ENCODE results near the gene ACY1.

Gene ACY1

DNA sequence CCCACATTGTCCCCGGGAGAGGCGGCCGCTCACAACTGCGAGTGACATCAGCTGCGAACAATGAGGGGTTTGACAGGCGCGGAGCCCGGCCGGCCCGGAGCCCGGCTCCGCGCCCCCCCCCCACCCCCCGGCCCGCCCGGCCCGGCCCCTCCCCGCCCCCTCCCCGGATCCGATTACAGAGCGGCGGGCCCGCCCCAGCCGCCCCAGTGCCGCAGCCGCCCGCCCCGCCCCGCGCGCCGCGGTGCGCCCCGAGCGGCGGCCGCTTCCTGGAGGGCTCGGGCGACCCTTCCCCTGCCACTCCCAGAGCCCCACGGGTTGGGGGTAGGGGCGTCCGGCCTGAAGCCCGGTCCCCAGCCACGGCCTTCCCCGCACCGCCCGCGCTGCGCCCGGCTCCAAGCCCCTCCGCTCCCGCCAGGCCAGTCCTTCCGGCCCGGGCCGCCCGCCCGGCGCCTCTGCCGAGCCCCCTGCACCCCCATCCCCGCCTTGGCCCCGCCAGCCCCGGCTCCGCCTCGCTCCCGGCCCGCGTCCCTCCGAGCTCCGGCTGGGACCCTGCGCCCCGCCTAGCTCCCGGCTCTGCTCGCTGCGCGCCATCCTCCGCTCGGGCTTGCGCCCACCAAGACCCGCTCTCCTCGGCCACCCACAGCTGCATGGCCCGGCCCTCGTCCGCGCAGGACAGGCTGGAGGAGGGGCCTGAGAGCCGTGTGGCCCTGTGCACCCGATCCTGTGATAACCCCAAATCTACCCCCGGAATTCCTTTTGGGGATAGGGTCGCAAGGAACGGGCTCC lies 15.8 kb upstream of the ACY1 start, which contains the start of gene PCBP4:
Gene PCBP4, minus strand, starts transcription at position 71 of the 786 bp plus-strand sequence. CDS start 6,214 bp downstream, outside the sequence.
- no peaks in the 10 kb centered on the region for H3K9me3 ChIP-seq (ENCODE audit: control insufficient read depth, insufficient read depth, low read depth, low read length)
- H3K4me1 ChIP-seq (ENCODE audit: control insufficient read depth, insufficient read depth, low read length), result peaks cover 56% of the 10 kb centered on the region
- H3K4me3 ChIP-seq (ENCODE audit: low read depth, low read length), result peak within 1 kb of the TSS; percentile 68

DNA sequence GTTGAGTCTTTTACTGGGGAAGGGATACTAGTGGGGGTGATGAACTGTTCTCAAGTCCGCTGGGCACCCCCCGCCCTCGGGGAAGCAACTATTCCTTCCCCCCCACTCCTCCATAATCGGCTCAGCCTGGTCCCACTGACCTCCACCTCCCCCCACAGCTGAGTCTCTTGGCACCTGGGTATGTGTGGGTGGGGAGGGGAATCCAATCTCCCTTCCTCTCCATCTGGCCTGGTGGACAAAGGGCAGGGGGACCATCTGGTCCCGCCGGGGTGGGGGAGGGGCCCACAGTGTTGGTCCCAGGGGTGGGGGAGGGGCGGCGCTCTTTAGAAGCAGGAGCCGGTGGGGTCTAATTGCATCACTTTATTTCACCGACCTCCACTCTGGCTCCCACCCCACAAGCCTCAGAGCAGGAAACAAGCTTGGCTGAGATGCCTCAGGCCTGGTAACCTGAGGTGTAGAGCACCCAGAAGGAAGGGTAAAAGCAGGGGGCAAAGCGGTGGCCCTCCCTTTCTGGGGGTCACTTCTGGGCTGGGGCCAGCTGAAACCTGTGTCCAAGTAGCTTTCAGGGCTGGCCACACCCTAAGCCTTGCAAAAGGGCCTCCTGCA lies 15.1 kb upstream of the ACY1 start:
- Histone ChIP-seq H3K4me3 (ENCODE audit: low read depth, low read length) (peak overlapping the region; percentile 68), H3K27me3 (ENCODE audit: control insufficient read depth, insufficient read depth, low read length) (peaks cover 18% of the 10 kb centered on the region), H3K36me3 (ENCODE audit: control insufficient read depth, insufficient read depth, low read length) (no peaks in the 10 kb centered on the region), H3K4me1 (ENCODE audit: control insufficient read depth, insufficient read depth, low read length) (peaks cover 49% of the 10 kb centered on the region), H3K9me3 (ENCODE audit: control insufficient read depth, insufficient read depth, low read depth, low read length) (no peaks in the 10 kb centered on the region), H3K9ac (ENCODE audit: low read length) (peak overlapping the region; percentile 91), H3K27ac (ENCODE audit: low read depth, low read length) (peak overlapping the region; percentile 79)

More for the DNA sequence above, 15.8 kb upstream of the ACY1 start, which contains the start of gene PCBP4:
- peaks cover 24% of the 10 kb centered on the region for H3K27me3 ChIP-seq (ENCODE audit: control insufficient read depth, insufficient read depth, low read length)
- H3K36me3 ChIP-seq (ENCODE audit: control insufficient read depth, insufficient read depth, low read length), result no peaks in the 10 kb centered on the region
- H3K27ac ChIP-seq (ENCODE audit: low read depth, low read length), result peak within 1 kb of the TSS; percentile 73; the same call in 1 of the 2 replicates
- H3K9ac ChIP-seq (ENCODE audit: low read length), result peak within 1 kb of the TSS; percentile 91

DNA sequence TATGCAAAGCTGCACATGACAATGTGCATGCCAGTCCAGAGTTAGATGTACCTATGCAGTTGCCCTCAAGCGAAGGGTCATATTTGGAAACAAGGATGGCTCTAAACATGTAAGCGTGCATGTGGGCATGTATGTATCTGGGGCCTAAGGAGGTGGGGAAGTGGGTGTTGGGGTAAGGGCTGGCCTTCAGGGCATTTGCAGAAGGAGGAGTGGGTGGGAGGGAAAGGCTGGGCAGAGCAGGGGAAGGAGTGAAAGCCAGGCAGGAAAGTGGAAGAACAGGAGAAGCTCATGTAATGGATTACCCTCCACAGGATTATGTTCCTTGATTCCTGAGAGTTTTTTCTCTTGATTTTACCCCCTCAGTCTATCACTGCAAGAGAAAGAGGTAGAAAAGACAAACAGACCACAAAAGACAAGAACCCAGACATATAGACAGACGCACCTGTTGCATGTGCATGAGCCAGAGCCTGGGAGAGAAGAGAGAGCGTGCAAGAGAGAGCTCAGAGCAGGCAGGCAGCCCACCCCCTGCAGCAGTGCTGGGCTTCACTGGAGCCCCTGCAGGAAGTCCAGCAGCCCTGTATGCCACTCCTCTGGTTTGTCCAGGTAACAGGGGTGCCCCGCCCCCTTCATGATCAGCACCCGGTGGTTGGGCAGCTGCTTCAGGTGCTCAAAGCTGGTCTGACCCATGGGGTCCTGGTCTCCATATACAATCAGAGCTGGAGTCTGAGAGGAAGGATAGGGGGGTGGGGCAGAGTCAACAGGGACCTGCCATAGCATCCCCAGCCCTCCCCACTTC lies 14.3 kb upstream of the ACY1 start:
- H3K27me3 ChIP-seq (ENCODE audit: control insufficient read depth, insufficient read depth, low read length), result peaks cover 19% of the 10 kb centered on the region; the same call in 1 of the 2 replicates
- H3K27ac ChIP-seq (ENCODE audit: low read depth, low read length), result peak overlapping the region; percentile 79; the same call in 1 of the 2 replicates
- H3K4me1 ChIP-seq (ENCODE audit: control insufficient read depth, insufficient read depth, low read length), result peaks cover 51% of the 10 kb centered on the region
- no peaks in the 10 kb centered on the region for H3K9me3 ChIP-seq (ENCODE audit: control insufficient read depth, insufficient read depth, low read depth, low read length)
- peak overlapping the region; percentile 66 for H3K9ac ChIP-seq (ENCODE audit: low read length)
- H3K4me3 ChIP-seq (ENCODE audit: low read depth, low read length), result peak overlapping the region; percentile 68
- no peaks in the 10 kb centered on the region for H3K36me3 ChIP-seq (ENCODE audit: control insufficient read depth, insufficient read depth, low read length)

DNA sequence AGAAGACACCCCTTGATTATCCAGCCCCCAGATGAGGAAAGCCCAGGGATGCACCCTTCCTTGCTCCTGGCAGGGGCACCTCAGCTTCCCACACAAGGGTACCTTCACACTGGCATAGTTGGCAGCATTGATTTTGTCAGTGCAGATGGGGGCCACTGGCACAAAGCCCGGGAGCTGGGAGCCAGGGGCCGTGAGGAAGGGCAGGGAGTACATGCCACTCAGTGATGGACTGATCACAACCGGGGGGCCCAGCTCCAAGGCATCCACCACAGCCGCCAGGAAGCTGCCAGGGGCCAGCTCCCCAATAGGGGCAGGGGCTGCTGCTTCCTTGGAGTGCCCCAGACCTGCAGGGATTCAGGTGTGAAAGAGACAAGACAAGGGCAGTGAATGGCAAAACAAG lies 13.5 kb upstream of the ACY1 start:
- Histone ChIP-seq H3K9ac (ENCODE audit: low read length) (no peak overlapping the region), H3K4me1 (ENCODE audit: control insufficient read depth, insufficient read depth, low read length) (peaks cover 51% of the 10 kb centered on the region)

DNA sequence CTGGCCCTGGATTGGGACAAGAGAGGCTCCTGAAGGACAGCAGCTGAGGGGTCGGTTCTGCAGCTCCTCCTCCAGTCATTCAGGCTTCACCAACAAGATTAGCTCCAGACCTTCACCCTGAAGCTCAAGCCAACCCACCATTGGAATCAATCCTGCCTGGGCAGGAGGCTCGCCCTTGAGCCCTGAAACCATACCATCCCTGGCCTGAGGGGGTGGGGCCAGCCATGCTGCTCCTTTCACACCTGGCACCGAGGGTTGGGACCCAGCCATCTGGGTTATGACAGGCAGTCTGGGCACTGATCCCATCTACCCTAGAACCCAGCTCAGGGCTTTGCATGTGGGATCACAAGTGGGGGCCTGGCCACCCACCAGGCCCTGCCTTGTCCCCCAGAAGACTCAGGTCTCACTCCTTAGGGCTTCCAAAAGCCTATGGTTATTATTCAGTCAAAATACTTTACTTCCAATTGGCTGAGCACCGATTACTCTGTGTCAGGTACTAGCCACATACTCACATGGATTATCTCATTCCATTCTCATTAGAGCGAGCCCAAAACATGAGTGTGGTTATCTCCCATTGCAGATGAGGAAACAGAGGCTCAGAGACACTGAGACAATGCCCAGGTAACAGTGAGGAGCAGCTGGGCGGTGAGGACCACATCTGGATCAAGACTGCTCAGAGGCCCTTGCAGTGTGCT lies 12.6 kb upstream of the ACY1 start:
- Histone ChIP-seq H3K9ac (ENCODE audit: low read length) (no peak overlapping the region), H3K4me3 (ENCODE audit: low read depth, low read length) (no peak overlapping the region), H3K4me1 (ENCODE audit: control insufficient read depth, insufficient read depth, low read length) (peaks cover 48% of the 10 kb centered on the region), H3K27me3 (ENCODE audit: control insufficient read depth, insufficient read depth, low read length) (peaks cover 24% of the 10 kb centered on the region), H3K36me3 (ENCODE audit: control insufficient read depth, insufficient read depth, low read length) (no peaks in the 10 kb centered on the region), H3K27ac (ENCODE audit: low read depth, low read length) (no peak overlapping the region), H3K9me3 (ENCODE audit: control insufficient read depth, insufficient read depth, low read depth, low read length) (no peaks in the 10 kb centered on the region)

More for the DNA sequence above, 13.5 kb upstream of the ACY1 start:
- Histone ChIP-seq H3K4me3 (ENCODE audit: low read depth, low read length) (no peak overlapping the region), H3K9me3 (ENCODE audit: control insufficient read depth, insufficient read depth, low read depth, low read length) (no peaks in the 10 kb centered on the region), H3K27ac (ENCODE audit: low read depth, low read length) (no peak overlapping the region), H3K27me3 (ENCODE audit: control insufficient read depth, insufficient read depth, low read length) (peaks cover 26% of the 10 kb centered on the region; the same call in 1 of the 2 replicates), H3K36me3 (ENCODE audit: control insufficient read depth, insufficient read depth, low read length) (no peaks in the 10 kb centered on the region)

DNA sequence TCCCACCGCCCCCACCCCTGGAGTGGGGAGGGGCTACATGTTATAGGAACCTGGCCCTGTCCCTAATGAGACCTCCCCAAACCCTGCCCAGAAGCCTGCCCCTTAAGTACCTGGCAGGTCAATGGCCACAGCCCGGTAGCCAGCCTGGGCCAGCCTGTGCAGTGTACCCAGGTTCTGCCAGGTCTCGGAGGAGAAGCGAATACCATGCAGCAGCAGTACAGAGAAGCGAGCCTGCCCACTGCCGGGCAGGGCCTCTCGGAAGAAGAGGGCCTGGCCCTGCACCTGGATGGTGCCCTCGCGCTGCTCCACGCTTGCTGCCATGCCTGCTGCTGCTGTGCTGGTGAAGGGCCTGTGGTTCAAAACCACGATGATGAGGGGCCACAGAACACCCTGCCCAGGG lies 12.0 kb upstream of the ACY1 start:
- Histone ChIP-seq H3K9me3 (ENCODE audit: control insufficient read depth, insufficient read depth, low read depth, low read length) (no peaks in the 10 kb centered on the region), H3K9ac (ENCODE audit: low read length) (no peak overlapping the region), H3K27me3 (ENCODE audit: control insufficient read depth, insufficient read depth, low read length) (peaks cover 26% of the 10 kb centered on the region), H3K4me3 (ENCODE audit: low read depth, low read length) (no peak overlapping the region), H3K36me3 (ENCODE audit: control insufficient read depth, insufficient read depth, low read length) (no peaks in the 10 kb centered on the region), H3K4me1 (ENCODE audit: control insufficient read depth, insufficient read depth, low read length) (peaks cover 45% of the 10 kb centered on the region), H3K27ac (ENCODE audit: low read depth, low read length) (no peak overlapping the region)

DNA sequence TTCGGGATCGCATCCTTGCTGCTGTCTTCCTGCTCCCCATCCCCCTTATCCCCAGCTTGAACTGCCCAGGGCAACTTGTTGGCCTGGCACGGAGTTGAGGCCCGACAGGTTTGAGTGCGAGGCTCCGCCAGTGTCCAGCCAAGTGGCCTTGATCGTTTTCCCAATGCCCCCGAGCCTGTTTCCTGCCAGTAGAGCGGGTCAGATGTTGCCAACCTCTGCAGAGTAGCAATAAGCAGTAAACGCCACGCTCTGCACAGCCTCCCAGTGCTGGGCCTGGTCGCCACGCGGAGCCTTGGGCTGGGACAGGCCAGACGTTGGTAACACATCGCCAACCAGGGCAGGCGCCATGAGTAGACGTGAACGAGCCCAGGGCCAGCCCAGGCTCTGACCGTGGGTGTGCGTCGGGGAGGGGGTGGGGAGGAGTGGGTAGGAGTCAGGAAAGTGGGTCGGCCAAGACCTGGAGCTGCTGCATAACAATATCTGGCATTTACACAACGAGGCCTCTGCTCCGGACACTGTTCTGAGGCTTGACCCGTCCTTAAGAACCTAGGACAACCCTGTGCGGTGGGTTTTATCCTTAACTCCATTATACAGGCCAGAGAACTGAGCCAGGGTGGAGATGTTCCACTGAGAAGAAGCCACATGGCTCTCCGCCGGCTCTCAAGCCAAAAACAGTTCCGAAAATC lies 8.9 kb upstream of the ACY1 start:
- H3K9me3 ChIP-seq (ENCODE audit: control insufficient read depth, insufficient read depth, low read depth, low read length), result no peaks in the 10 kb centered on the region
- peak overlapping the region; percentile 15 for H3K9ac ChIP-seq (ENCODE audit: low read length)
- no peak overlapping the region for H3K27ac ChIP-seq (ENCODE audit: low read depth, low read length)
- peaks cover 27% of the 10 kb centered on the region for H3K4me1 ChIP-seq (ENCODE audit: control insufficient read depth, insufficient read depth, low read length)
- H3K27me3 ChIP-seq (ENCODE audit: control insufficient read depth, insufficient read depth, low read length), result peaks cover 34% of the 10 kb centered on the region
- H3K36me3 ChIP-seq (ENCODE audit: control insufficient read depth, insufficient read depth, low read length), result no peaks in the 10 kb centered on the region
- H3K4me3 ChIP-seq (ENCODE audit: low read depth, low read length), result peak overlapping the region; percentile 65

DNA sequence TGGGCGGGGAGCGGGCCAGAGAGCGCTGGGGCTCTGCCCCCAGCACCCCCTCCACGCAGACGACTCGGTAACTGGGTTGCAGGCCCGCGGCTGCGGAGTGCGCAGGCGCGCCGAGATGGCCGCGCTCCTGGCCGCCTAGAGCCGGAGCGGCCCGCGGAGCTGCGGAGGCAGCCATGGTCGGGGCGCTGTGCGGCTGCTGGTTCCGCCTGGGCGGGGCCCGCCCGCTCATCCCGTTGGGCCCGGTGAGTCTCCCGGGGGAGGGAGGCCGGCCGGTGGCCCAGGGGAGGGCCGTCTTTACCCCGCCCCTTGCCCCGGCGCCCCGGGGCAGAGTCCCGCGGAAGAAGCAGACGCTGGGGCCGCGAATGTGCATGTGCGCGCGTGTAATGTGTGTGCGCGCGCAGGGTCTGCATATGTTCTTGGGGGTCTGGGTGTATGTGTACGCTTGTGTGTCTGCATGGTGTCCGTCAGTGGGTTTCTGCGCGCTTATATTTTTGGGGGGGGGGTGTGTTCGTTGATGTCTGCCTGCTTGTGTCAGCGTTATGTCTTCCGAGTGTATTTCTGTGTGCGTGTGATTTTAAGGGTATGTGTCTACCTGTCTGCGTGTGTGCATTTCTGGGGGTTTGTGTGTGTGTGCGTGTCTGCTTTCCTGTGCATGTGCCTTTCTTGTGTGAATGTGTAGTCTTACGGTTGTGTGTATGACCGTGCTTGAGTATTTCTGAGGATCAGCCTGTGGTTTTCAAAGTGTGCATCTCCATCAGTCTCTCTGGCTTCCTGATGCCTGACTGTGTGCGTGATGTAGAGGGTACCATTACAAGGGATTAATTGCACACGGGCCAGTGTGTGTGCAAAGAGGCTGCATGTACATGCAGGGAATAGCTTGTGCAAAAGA lies 8.1 kb upstream of the ACY1 start, which contains the start of gene ABHD14A:
Gene ABHD14A, plus strand, starts transcription at position 102 of the 889 bp plus-strand sequence. Its CDS starts 72 bp downstream, at position 174.
- Histone ChIP-seq H3K27ac (ENCODE audit: low read depth, low read length) (no peak within 1 kb of the TSS), H3K36me3 (ENCODE audit: control insufficient read depth, insufficient read depth, low read length) (no peaks in the 10 kb centered on the region), H3K4me1 (ENCODE audit: control insufficient read depth, insufficient read depth, low read length) (peaks cover 25% of the 10 kb centered on the region), H3K9ac (ENCODE audit: low read length) (peak within 1 kb of the TSS; percentile 40), H3K27me3 (ENCODE audit: control insufficient read depth, insufficient read depth, low read length) (peaks cover 34% of the 10 kb centered on the region), H3K4me3 (ENCODE audit: low read depth, low read length) (peak within 1 kb of the TSS; percentile 65), H3K9me3 (ENCODE audit: control insufficient read depth, insufficient read depth, low read depth, low read length) (no peaks in the 10 kb centered on the region)

DNA sequence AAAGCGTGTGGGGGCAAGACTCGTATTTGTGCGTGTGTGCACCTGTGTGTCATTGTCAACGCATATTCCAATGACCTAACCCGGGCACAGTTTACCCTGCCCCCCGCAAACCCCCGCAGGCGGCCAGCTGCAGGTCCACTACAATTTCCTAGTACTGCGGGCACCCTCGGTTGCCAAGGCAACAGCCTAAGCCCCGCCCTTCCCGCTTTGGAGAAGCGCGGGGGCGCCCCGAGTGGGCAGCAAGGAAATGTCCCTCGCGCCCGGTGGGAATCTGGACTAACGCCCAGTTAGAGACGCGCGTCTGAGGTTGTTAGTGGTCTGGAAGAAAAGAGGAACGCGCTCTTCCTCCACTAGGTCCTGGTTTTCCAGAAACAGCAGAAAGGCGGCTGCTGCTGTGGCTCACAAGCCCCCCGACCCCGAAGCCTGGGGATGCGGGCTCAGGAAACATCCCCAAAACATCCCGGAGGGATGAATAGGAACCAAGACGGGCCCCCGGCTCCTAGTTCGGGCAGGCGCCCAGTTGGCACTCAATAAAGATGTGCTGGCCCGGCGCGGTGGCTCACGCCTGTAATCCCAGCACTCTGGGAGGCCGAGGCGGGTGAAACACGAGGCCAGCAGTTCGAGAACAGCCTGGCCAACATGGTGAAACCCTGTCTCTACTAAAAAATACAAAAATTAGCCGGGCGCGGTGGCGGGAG lies 7.3 kb upstream of the ACY1 start:
- H3K9ac ChIP-seq (ENCODE audit: low read length), result no peak overlapping the region
- no peak overlapping the region for H3K27ac ChIP-seq (ENCODE audit: low read depth, low read length)
- peaks cover 34% of the 10 kb centered on the region for H3K27me3 ChIP-seq (ENCODE audit: control insufficient read depth, insufficient read depth, low read length)

More for the DNA sequence above, 7.3 kb upstream of the ACY1 start:
- peaks cover 25% of the 10 kb centered on the region for H3K4me1 ChIP-seq (ENCODE audit: control insufficient read depth, insufficient read depth, low read length)
- no peaks in the 10 kb centered on the region for H3K36me3 ChIP-seq (ENCODE audit: control insufficient read depth, insufficient read depth, low read length)
- H3K4me3 ChIP-seq (ENCODE audit: low read depth, low read length), result peak overlapping the region; percentile 65
- H3K9me3 ChIP-seq (ENCODE audit: control insufficient read depth, insufficient read depth, low read depth, low read length), result no peaks in the 10 kb centered on the region

Data from HUES6 (cell line).